GM12878 (cell line): ENCODE data around the gene IKBIP. TPM values are rescaled to one million over a fixed set of nuclear protein-coding genes. Genes with fewer than 3 reads are reported as not detected.
A peak's percentile ranks its signal among the peaks of the same experiment; 100 is the strongest.

ENCODE experiments used
- ATF2 ChIP-seq: IDR thresholded peaks from 2 replicates; pipeline ENCODE4 v1.6.1; 2012; ENCODE audit warnings: low read length, inconsistent platforms
- BHLHE40 ChIP-seq, 2 experiments: fragments of 450-650 bp in 1 of 2; IDR thresholded peaks; 2 replicates each; pipeline ENCODE4 v1.6.1; 2011 to 2017; ENCODE audit warnings: low read depth in 2 of 2, borderline replicate concordance in 1 of 2, improper control_type of control experiment in 1 of 2, low read length in 1 of 2, mild to moderate bottlenecking in 1 of 2
- CBFB ChIP-seq: IDR thresholded peaks from 2 replicates; pipeline ENCODE4 v1.6.1; 2016; ENCODE audit warnings: antibody characterized with exemption, low read depth
- CHD4 ChIP-seq: fragments of 200-600 bp; sonication (generic); IDR thresholded peaks from 2 replicates; pipeline ENCODE4 v1.6.1; 2016; ENCODE audit warnings: mild to moderate bottlenecking
- ELK1 ChIP-seq: IDR thresholded peaks from 2 replicates; pipeline ENCODE4 v1.6.1; 2012; ENCODE audit warnings: low read depth, low read length, improper control_type of control experiment
- GATAD2B ChIP-seq: fragments of 450-650 bp; conservative IDR thresholded peaks from 2 replicates; pipeline ENCODE4 v1.6.1; 2017; ENCODE audit warnings: low read depth, mild to moderate bottlenecking, moderate library complexity
- HDGF ChIP-seq: fragments of 450-650 bp; IDR thresholded peaks from 2 replicates; pipeline ENCODE4 v1.6.1; 2016; ENCODE audit warnings: antibody characterized with exemption
- NFXL1 ChIP-seq: fragments of 450-650 bp; IDR thresholded peaks from 2 replicates; pipeline ENCODE4 v1.6.1; 2017; ENCODE audit warnings: antibody characterized with exemption, mild to moderate bottlenecking, borderline replicate concordance
- NFYB ChIP-seq: IDR thresholded peaks from 2 replicates; pipeline ENCODE4 v1.6.1; 2011; ENCODE audit warnings: low read depth, mild to moderate bottlenecking, low read length, improper control_type of control experiment, moderate library complexity; ENCODE audit not compliant: insufficient read depth
- PKNOX1 ChIP-seq: fragments of 450-650 bp; IDR thresholded peaks from 2 replicates; pipeline ENCODE4 v1.6.1; 2016; ENCODE audit warnings: mild to moderate bottlenecking
- POLR2A ChIP-seq: IDR thresholded peaks from 2 replicates; pipeline ENCODE4 v1.6.1; 2011; ENCODE audit warnings: low read depth, mild to moderate bottlenecking, low read length
- POLR2AphosphoS5 ChIP-seq: IDR thresholded peaks from 2 replicates; pipeline ENCODE4 v1.6.1; 2011; ENCODE audit warnings: mild to moderate bottlenecking, low read length, inconsistent platforms
- REST ChIP-seq: IDR thresholded peaks from 2 replicates; pipeline ENCODE4 v1.6.1; 2012; ENCODE audit warnings: mild to moderate bottlenecking, low read depth, low read length
- RUNX3 ChIP-seq: IDR thresholded peaks from 2 replicates; pipeline ENCODE4 v1.6.1; 2012; ENCODE audit warnings: low read length, inconsistent platforms
- SUZ12 ChIP-seq: fragments of 200-600 bp; sonication (generic); IDR thresholded peaks from one replicate; pipeline ENCODE4 v1.6.1; 2018; ENCODE audit warnings: antibody characterized with exemption, mild to moderate bottlenecking; ENCODE audit not compliant: unreplicated experiment
- TBL1XR1 ChIP-seq: IDR thresholded peaks from 2 replicates; pipeline ENCODE4 v1.6.1; 2012; ENCODE audit warnings: low read depth, low read length, improper control_type of control experiment
- TCF12 ChIP-seq: IDR thresholded peaks from 2 replicates; pipeline ENCODE4 v1.6.1; 2011; ENCODE audit warnings: low read depth, mild to moderate bottlenecking, low read length
- YBX1 ChIP-seq: fragments of 450-650 bp; IDR thresholded peaks from 2 replicates; pipeline ENCODE4 v1.6.1; 2016; ENCODE audit warnings: antibody characterized with exemption
- ZNF207 ChIP-seq: fragments of 450-650 bp; IDR thresholded peaks from 2 replicates; pipeline ENCODE4 v1.6.1; 2014; ENCODE audit warnings: antibody characterized with exemption, mild to moderate bottlenecking, borderline replicate concordance
- ZZZ3 ChIP-seq: IDR thresholded peaks from 2 replicates; pipeline ENCODE4 v1.6.1; 2011; ENCODE audit warnings: low read depth; ENCODE audit not compliant: control insufficient read depth, insufficient read length
- polyA plus RNA-seq, 11 experiments: library from polyadenylated mRNA; depleted of rRNA in 4 of 11; unstranded in 6 of 11; stranded (reverse) in 5 of 11; fragments of >200 nt; fragmentation: Nextera tagmentation in 4 of 11; fragmentation: Illumina TruSeq in 1 of 11; extraction: Ambion mirVana in 4 of 11; extraction: Trizol in 1 of 11; gene quantifications; 1 replicate in 1 of 11; 2 replicates in 10 of 11; pipeline versions ENCODE4 v1.2.1 to v1.2.3, GENCODE V29; 2011 to 2016; ENCODE audit warnings: inconsistent platforms in 2 of 11, missing spikeins in 2 of 11, low read depth in 1 of 11
- total RNA-seq, 4 experiments: library from RNA; depleted of rRNA in 3 of 4; stranded (reverse); fragments of >200 nt in 3 of 4; fragmentation: Illumina TruSeq in 1 of 4; extraction: Trizol in 1 of 4; gene quantifications; 2 replicates each; pipeline versions ENCODE4 v1.2.1 to v1.2.3, GENCODE V29; 2013 to 2021
- TF ChIP-seq, protein P1 (sequence below), 3 experiments: IDR thresholded peaks in 2 of 3; conservative IDR thresholded peaks in 1 of 3; 2 replicates each; pipeline ENCODE4 v1.5.1; 2011; ENCODE audit warnings: low read depth in 3 of 3, low read length in 3 of 3, mild to moderate bottlenecking in 3 of 3, control low read depth in 2 of 3, moderate library complexity in 2 of 3, inconsistent platforms in 1 of 3, mixed read lengths in 1 of 3; ENCODE audit not compliant: control insufficient read depth in 2 of 3, insufficient read depth in 1 of 3; ENCODE audit errors: extremely low read depth in 1 of 3

The IKBIP gene
- total and polyA plus RNA-seq, 10 of the 15 experiments (the other 5 are each of a cell fraction or from before 2014, with no cell fraction given), result 5.4 to 34.5 (median 18.4) TPM

DNA sequence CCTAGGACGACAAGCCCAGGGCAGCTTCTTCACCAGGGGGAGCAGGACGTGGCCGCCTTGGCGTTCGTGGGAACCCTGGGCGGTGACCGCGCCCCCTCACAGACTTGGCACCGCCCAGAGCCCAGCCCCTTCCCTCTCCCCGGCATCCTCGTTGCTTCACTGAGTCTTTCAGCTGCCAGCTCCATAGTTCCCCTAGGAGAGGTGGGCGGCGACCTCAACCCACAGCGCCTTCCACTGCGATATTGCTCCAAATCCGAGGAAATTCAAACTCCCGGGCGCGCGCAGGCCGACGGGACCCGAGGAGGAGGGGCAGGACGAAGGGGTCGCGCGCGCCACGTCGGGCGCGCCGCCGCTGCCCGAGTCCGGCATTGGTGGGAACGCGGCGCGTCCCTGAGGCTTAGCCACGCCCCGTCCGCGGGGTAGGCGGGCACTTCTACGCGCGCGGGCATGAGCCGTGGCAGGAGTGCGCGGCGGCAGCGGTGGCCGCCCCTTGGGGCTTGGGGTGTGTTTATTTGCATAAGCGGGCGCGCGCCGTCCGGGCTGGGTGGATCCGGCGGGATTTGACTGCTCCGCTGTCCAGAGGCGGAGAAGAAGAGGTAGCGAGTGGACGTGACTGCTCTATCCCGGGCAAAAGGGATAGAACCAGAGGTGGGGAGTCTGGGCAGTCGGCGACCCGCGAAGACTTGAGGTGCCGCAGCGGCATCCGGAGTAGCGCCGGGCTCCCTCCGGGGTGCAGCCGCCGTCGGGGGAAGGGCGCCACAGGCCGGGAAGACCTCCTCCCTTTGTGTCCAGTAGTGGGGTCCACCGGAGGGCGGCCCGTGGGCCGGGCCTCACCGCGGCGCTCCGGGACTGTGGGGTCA, at the start of gene IKBIP, which contains the start of gene APAF1 (continued):
- TF ChIP-seq REST (no peak), NFYB (peak; percentile 76; the same call in 1 of the 2 replicates), YBX1 (no peak), TBL1XR1 (no peak), NFXL1 (no peak), TCF12 (no peak), ATF2 (no peak), RUNX3 (0 out of 2 replicates have a peak, but pooled peaks have one; percentile 19), GATAD2B (no peak; the same call in 1 of the 2 replicates), HDGF (no peak), PKNOX1 (no peak; the same call in 1 of the 2 replicates), POLR2AphosphoS5 (peak; percentile 86), ZZZ3 (no peak), ELK1 (no peak), ZNF207 (no peak; the same call in 1 of the 2 replicates), CBFB (0 out of 2 replicates have a peak, but pooled peaks have one; percentile 19), CHD4 (no peak), POLR2A (peak; percentile 85), BHLHE40 (IDR thresholded peaks at IDR 0.05; ENCODE audit: borderline replicate concordance in 1 of 2, low read depth in 2 of 2, low read length in 1 of 2) (peak; percentile 21 to 81; a peak in 3 of 4 replicates), SUZ12 (no peak)
- TF ChIP-seq, protein P1, sequence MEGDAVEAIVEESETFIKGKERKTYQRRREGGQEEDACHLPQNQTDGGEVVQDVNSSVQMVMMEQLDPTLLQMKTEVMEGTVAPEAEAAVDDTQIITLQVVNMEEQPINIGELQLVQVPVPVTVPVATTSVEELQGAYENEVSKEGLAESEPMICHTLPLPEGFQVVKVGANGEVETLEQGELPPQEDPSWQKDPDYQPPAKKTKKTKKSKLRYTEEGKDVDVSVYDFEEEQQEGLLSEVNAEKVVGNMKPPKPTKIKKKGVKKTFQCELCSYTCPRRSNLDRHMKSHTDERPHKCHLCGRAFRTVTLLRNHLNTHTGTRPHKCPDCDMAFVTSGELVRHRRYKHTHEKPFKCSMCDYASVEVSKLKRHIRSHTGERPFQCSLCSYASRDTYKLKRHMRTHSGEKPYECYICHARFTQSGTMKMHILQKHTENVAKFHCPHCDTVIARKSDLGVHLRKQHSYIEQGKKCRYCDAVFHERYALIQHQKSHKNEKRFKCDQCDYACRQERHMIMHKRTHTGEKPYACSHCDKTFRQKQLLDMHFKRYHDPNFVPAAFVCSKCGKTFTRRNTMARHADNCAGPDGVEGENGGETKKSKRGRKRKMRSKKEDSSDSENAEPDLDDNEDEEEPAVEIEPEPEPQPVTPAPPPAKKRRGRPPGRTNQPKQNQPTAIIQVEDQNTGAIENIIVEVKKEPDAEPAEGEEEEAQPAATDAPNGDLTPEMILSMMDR (IDR thresholded peaks at IDR 0.05 in 2 of 3, conservative IDR thresholded peaks at IDR 0.05 in 1 of 3; ENCODE audit: control insufficient read depth in 2 of 3, extremely low read depth in 1 of 3, insufficient read depth in 1 of 3, low read depth in 3 of 3, low read length in 3 of 3), result no peak
